Breast epithelium (tissue), 4 donors: ENCODE data around the gene DIPK1C. TPM values are rescaled to one million over a fixed set of nuclear protein-coding genes. Genes with fewer than 3 reads are reported as not detected.

Experiments
- DNase-seq, 2 donors: peaks; one replicate each; pipeline ENCODE4 v3.0.0-alpha.2; 2019; ENCODE audit warnings: low spot score in 2 of 2
- H3K27ac ChIP-seq, 2 donors: fragments of 200-600 bp; sonication (generic) in 1 of 2; one replicate each; pipeline ENCODE4 v1.5.1; 2016 to 2019; ENCODE audit warnings: mild to moderate bottlenecking in 1 of 2
- H3K27me3 ChIP-seq, 2 donors: fragments of 200-600 bp; sonication (generic) in 1 of 2; one replicate each; pipeline versions ENCODE4 v1.5.1 to v1.6.0; 2017 to 2019; ENCODE audit warnings: control low read depth in 1 of 2, mild to moderate bottlenecking in 1 of 2
- H3K36me3 ChIP-seq: fragments of 200-600 bp; one replicate; pipeline ENCODE4 v1.5.1; 2019
- H3K4me1 ChIP-seq, 2 donors: fragments of 200-600 bp; sonication (generic); one replicate each; pipeline ENCODE4 v1.5.1; 2016 to 2019; ENCODE audit warnings: control low read depth in 1 of 2
- H3K4me3 ChIP-seq, 3 donors: fragments of 200-600 bp; sonication (generic); 1 replicate in 2 of 3; 2 replicates in 1 of 3; pipeline ENCODE4 v1.5.1; 2016 to 2019; ENCODE audit warnings: mild to moderate bottlenecking in 3 of 3, moderate library complexity in 2 of 3
- H3K9me3 ChIP-seq, 2 donors: fragments of 200-600 bp; sonication (generic) in 1 of 2; one replicate each; pipeline ENCODE4 v1.5.1; 2016 to 2019; ENCODE audit warnings: control low read depth in 1 of 2
- CTCF ChIP-seq, 3 donors: fragments of 450-650 bp; IDR thresholded peaks; one replicate each; pipeline ENCODE4 v1.5.1; 2016 to 2017; ENCODE audit warnings: antibody characterized with exemption in 3 of 3, mild to moderate bottlenecking in 3 of 3, moderate library complexity in 3 of 3
- POLR2A ChIP-seq: fragments of 450-650 bp; IDR thresholded peaks from one replicate; pipeline ENCODE4 v1.6.1; 2016; ENCODE audit warnings: antibody characterized with exemption, mild to moderate bottlenecking, moderate library complexity
- POLR2AphosphoS5 ChIP-seq, 3 donors: sonication (generic); formaldehyde crosslinking; IDR thresholded peaks; one replicate each; pipeline ENCODE4 v1.6.1; 2017; ENCODE audit warnings: antibody characterized with exemption in 3 of 3
- intact Hi-C: fragments of 100-400 bp; cut with DNase I; formaldehyde crosslinking; loops from one replicate; pipeline ENCODE4 v1.15.1; 2023; ENCODE audit warnings: low total_unique reads
- total RNA-seq, 3 donors: library from RNA; depleted of rRNA; stranded (reverse); fragments of >200 nt; gene quantifications; one replicate each; pipeline ENCODE4 v1.1.0, GENCODE V29; 2016

The DIPK1C gene
- total RNA-seq, 3 donors from 2014 or later = 0.16 TPM; not detected in 2

- no peak for DNase-seq
- intact Hi-C loops = no loop called here
- Histone ChIP-seq H3K4me1 (no peaks in the 10 kb centered on the region), H3K9me3 (no peaks in the 10 kb centered on the region), H3K27ac (no peak overlapping the region), H3K27me3 (no peaks in the 10 kb centered on the region), H3K4me3 (no peak overlapping the region), H3K36me3 (no peaks in the 10 kb centered on the region)
- no peak for TF ChIP-seq CTCF (IDR thresholded peaks at IDR 0.05)
- TF ChIP-seq POLR2A = no peak
- no peak for TF ChIP-seq POLR2AphosphoS5 (IDR thresholded peaks at IDR 0.05)
Measured at GRCh38 chr18:74430806-74431571, 26.1 kb downstream of the DIPK1C start.

- Histone ChIP-seq H3K36me3 (no peaks in the 10 kb centered on the region), H3K9me3 (no peaks in the 10 kb centered on the region), H3K4me3 (no peak overlapping the region), H3K4me1 (no peaks in the 10 kb centered on the region), H3K27me3 (no peaks in the 10 kb centered on the region), H3K27ac (no peak overlapping the region)
- TF ChIP-seq POLR2A = no peak
- no peak for TF ChIP-seq CTCF (IDR thresholded peaks at IDR 0.05)
- TF ChIP-seq POLR2AphosphoS5 (IDR thresholded peaks at IDR 0.05) = no peak
- no peak for DNase-seq
- intact Hi-C loops = no loop called here
Measured at GRCh38 chr18:74430231-74430630, 26.9 kb downstream of the DIPK1C start.

DNA sequence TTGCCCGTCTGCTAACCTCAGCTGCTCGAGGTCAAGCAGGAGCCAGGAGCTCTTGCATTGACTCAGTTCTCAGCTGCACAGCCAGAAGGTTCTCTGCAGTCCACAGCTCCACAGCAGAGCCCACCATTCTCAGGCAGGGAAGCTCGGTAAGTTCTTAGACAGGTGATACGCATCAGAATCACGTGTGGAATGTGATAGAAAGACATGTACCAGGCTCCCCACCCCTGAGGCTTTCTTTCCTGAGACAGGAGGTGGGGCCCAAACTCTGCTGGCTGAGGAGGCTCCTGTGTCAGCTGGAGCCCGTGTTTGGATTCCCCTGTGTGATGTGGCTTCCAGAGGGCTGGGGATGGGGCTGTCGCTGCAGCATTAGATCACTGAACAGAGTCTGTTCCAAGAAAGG is 28.0 kb downstream of the DIPK1C start:
- intact Hi-C loops = no loop called here
- no peaks in the 10 kb centered on the region for H3K27me3 ChIP-seq
- H3K9me3 ChIP-seq = no peaks in the 10 kb centered on the region
- no peak overlapping the region for H3K27ac ChIP-seq
- DNase-seq = no peak
- no peak overlapping the region for H3K4me3 ChIP-seq
- H3K4me1 ChIP-seq = no peaks in the 10 kb centered on the region
- TF ChIP-seq POLR2AphosphoS5 (IDR thresholded peaks at IDR 0.05) (no peak), CTCF (IDR thresholded peaks at IDR 0.05) (no peak), POLR2A (no peak)
- H3K36me3 ChIP-seq = no peaks in the 10 kb centered on the region

GRCh38 chr18:74427442-74428112 is 29.5 kb downstream of the DIPK1C start:
- H3K36me3 ChIP-seq = no peaks in the 10 kb centered on the region
- intact Hi-C loops = no loop called here
- H3K4me1 ChIP-seq = no peaks in the 10 kb centered on the region
- H3K4me3 ChIP-seq = no peak overlapping the region
- TF ChIP-seq CTCF (IDR thresholded peaks at IDR 0.05) (no peak), POLR2A (no peak)
- no peaks in the 10 kb centered on the region for H3K27me3 ChIP-seq
- no peak for DNase-seq
- H3K9me3 ChIP-seq = no peaks in the 10 kb centered on the region
- no peak overlapping the region for H3K27ac ChIP-seq

DNA sequence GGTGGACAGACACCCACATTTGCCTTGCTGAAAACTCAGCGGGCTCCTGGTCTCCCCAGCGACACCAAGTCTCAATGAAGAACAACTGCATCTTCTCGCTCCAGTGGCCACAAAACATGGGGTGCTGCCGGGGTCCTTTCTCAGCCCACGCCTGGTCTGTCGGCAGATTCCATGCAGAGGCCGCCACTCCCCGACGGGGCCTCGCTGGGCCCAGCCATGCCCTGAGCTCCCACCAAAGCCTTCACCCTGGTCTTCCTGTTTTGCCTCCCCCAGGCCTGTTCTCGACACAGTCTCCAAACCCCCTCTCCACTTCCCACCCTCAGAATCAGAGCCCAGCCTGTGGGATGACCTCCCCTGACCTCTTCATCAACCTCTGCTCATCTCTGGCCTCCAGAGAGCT is 31.2 kb downstream of the DIPK1C start:
- Histone ChIP-seq H3K4me1 (no peaks in the 10 kb centered on the region), H3K36me3 (no peaks in the 10 kb centered on the region), H3K4me3 (no peak overlapping the region), H3K27me3 (no peaks in the 10 kb centered on the region), H3K9me3 (no peaks in the 10 kb centered on the region), H3K27ac (no peak overlapping the region)
- no peak for DNase-seq
- intact Hi-C loops = no loop called here
- TF ChIP-seq CTCF (IDR thresholded peaks at IDR 0.05) (no peak), POLR2A (no peak), POLR2AphosphoS5 (IDR thresholded peaks at IDR 0.05) (no peak)
